ENCODE results near the gene CHCHD6.

CHCHD6 gene

DNA sequence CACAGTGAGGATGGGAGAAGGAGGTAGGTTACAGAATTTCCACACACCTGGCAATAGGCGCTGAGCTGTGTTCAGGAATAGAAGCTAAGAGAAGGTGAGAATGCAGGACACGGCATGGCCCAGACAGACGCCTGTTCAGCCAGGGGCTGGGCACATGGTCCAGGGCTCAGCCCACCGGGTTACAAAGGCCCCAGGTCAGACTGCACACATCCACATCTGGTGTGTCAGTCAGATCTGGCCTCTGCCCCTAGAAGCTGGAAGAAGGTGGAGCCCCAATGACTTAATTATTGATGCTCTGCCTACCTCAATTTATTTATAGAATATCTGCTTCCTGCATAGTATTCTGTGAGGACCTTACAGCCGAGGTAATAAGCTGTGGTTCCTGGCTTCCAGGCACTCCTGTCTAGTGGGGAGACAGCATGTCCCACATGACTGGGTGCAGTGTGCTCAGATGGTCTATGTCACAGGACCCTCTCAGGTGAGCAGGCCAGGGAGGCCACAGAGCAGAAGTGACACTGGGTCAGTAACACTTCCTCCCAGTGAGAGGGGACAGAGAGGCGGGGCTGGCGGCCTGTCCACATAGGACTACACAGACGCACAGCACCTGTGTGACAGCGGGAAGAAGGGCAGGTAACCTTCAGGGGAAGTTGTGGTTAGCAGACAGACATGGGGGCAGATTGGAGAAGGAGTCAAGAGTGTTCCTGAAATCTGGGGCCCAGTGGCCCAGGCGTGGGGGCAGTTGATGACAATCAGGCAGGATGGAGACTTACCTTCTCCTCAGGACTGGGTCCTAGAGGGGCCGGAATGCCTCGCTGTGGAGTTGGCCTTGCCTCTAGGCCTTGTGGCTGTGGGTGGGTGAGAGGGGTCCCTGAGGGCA, 240.3 kb downstream of the CHCHD6 start:
- no peaks in the 10 kb centered on the region for H3K9me3 ChIP-seq (ENCODE audit: control insufficient read depth, low read length)
- WGBS, 2 experiments: 94 to 96% methylated on average over 12 of the region's 12 CpGs
- no peaks in the 10 kb centered on the region for H3K27me3 ChIP-seq (ENCODE audit: control insufficient read depth, insufficient read depth, low read length, poor library complexity, severe bottlenecking)
- H3K4me3 ChIP-seq (ENCODE audit: insufficient read depth, low read depth, low read length): no peak overlapping the region
- peaks cover under 1% of the 10 kb centered on the region for H3K4me1 ChIP-seq (ENCODE audit: control insufficient read depth, insufficient read depth, low read length)
- H3K27ac ChIP-seq (ENCODE audit: insufficient read depth, low read depth, low read length, poor library complexity, severe bottlenecking): no peak overlapping the region
- no peaks in the 10 kb centered on the region for H3K36me3 ChIP-seq (ENCODE audit: control insufficient read depth, insufficient read depth, low read length)

DNA sequence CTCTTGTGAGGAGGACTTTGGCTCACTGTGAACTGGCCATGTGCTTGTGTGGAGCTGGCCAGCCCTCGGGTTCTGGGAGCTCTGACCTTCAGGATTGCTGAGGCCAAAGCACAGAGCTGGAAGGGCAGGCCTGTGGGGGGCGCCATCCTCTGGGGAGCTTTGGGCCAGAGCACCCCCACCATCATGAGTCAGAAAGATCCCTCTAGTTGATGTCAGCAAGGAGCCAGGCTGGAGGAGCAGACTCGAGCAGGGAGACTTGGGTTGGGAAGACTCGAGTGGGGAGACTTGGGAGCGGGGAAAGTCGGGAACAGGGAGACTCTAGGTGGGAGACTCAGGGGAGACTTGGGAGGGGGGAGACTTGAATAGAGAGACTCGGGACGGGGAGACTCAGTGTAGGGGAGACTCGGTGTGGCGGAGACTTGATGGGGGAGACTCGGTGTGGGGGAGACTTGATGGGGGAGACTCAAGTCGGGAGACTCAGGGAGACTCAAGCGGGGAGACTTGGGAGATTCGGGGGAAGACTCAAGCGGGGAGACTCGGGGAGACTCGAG, 241.2 kb downstream of the CHCHD6 start:
- H3K36me3 ChIP-seq (ENCODE audit: control insufficient read depth, insufficient read depth, low read length): no peaks in the 10 kb centered on the region
- H3K4me1 ChIP-seq (ENCODE audit: control insufficient read depth, insufficient read depth, low read length): no peaks in the 10 kb centered on the region
- H3K9me3 ChIP-seq (ENCODE audit: control insufficient read depth, low read length): no peaks in the 10 kb centered on the region
- 87 to 88% methylated on average over 17 of the region's 17 CpGs for WGBS, 2 experiments
- no peaks in the 10 kb centered on the region for H3K27me3 ChIP-seq (ENCODE audit: control insufficient read depth, insufficient read depth, low read length, poor library complexity, severe bottlenecking)
- no peak overlapping the region for H3K27ac ChIP-seq (ENCODE audit: insufficient read depth, low read depth, low read length, poor library complexity, severe bottlenecking)
- H3K4me3 ChIP-seq (ENCODE audit: insufficient read depth, low read depth, low read length): no peak overlapping the region

DNA sequence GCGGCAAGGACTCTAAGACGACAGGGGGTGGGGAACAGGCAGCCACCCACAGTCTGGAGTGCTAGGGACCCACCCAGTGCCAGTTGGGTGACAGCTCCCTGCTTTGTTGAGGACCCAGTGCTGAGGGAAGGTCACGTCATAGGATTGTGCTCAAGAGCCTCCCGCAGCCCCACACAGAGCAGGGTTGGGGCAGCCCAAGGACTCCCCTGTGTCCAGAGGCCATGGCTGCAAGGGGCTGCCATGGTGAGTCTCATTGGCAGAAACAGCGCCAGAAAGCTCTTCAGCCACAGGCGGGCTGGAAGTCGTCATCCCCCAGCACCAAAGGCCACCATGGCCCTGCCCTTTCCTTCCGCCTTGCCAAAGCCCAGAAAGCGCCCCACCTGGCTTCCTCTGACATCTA, 241.9 kb downstream of the CHCHD6 start:
- H3K9me3 ChIP-seq (ENCODE audit: control insufficient read depth, low read length): no peaks in the 10 kb centered on the region
- no peak overlapping the region for H3K4me3 ChIP-seq (ENCODE audit: insufficient read depth, low read depth, low read length)
- no peak overlapping the region for H3K27ac ChIP-seq (ENCODE audit: insufficient read depth, low read depth, low read length, poor library complexity, severe bottlenecking)
- no peaks in the 10 kb centered on the region for H3K4me1 ChIP-seq (ENCODE audit: control insufficient read depth, insufficient read depth, low read length)
- no peaks in the 10 kb centered on the region for H3K36me3 ChIP-seq (ENCODE audit: control insufficient read depth, insufficient read depth, low read length)
- 91 to 94% methylated on average over 9 of the region's 9 CpGs for WGBS, 2 experiments
- H3K27me3 ChIP-seq (ENCODE audit: control insufficient read depth, insufficient read depth, low read length, poor library complexity, severe bottlenecking): no peaks in the 10 kb centered on the region

GRCh38 chr3:126946405-126946804, 242.4 kb downstream of the CHCHD6 start:
- H3K9me3 ChIP-seq (ENCODE audit: control insufficient read depth, low read length): no peaks in the 10 kb centered on the region
- no peaks in the 10 kb centered on the region for H3K4me1 ChIP-seq (ENCODE audit: control insufficient read depth, insufficient read depth, low read length)
- H3K36me3 ChIP-seq (ENCODE audit: control insufficient read depth, insufficient read depth, low read length): no peaks in the 10 kb centered on the region
- H3K4me3 ChIP-seq (ENCODE audit: insufficient read depth, low read depth, low read length): no peak overlapping the region
- no peaks in the 10 kb centered on the region for H3K27me3 ChIP-seq (ENCODE audit: control insufficient read depth, insufficient read depth, low read length, poor library complexity, severe bottlenecking)
- WGBS, 2 experiments: 92% methylated on average over 11 of the region's 11 CpGs
- H3K27ac ChIP-seq (ENCODE audit: insufficient read depth, low read depth, low read length, poor library complexity, severe bottlenecking): no peak overlapping the region

- WGBS, 2 experiments: 85% methylated on average over 8 of the region's 8 CpGs
- Histone ChIP-seq H3K4me1 (ENCODE audit: control insufficient read depth, insufficient read depth, low read length) (no peaks in the 10 kb centered on the region), H3K9me3 (ENCODE audit: control insufficient read depth, low read length) (no peaks in the 10 kb centered on the region), H3K4me3 (ENCODE audit: insufficient read depth, low read depth, low read length) (no peak overlapping the region), H3K27me3 (ENCODE audit: control insufficient read depth, insufficient read depth, low read length, poor library complexity, severe bottlenecking) (no peaks in the 10 kb centered on the region), H3K36me3 (ENCODE audit: control insufficient read depth, insufficient read depth, low read length) (no peaks in the 10 kb centered on the region), H3K27ac (ENCODE audit: insufficient read depth, low read depth, low read length, poor library complexity, severe bottlenecking) (no peak overlapping the region)
Observed at GRCh38 chr3:126947429-126947828, 243.4 kb downstream of the CHCHD6 start.

DNA sequence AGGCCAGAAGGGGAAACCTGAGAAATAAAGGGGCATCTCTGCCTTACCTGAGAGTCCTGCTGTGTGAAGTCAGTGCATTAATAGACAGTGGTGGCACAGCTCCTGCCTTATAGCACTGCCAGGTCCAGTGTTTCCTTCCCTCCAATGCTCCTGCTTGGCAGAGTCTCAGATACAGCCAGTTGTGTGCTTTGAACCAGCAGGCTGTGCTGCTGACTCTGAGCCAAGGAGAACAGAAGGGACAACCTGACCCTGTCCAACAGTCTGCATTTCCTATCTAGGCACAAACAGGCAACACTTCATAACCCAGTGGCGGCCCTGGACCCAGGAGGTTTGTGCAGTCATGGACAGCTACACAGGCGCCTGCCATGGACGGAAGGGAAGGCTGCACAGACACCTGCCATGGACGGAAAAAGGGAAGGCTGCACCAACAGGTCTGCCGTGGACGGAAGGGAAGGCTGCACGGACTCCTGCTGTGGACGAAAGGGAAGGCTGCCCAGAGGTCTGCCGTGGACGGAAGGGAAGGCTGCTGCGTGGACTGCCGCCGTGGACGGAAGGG, 245.0 kb downstream of the CHCHD6 start:
- H3K27me3 ChIP-seq (ENCODE audit: control insufficient read depth, insufficient read depth, low read length, poor library complexity, severe bottlenecking): no peaks in the 10 kb centered on the region
- H3K4me1 ChIP-seq (ENCODE audit: control insufficient read depth, insufficient read depth, low read length): no peaks in the 10 kb centered on the region
- 92 to 93% methylated on average over 14 of the region's 14 CpGs for WGBS, 2 experiments
- no peak overlapping the region for H3K27ac ChIP-seq (ENCODE audit: insufficient read depth, low read depth, low read length, poor library complexity, severe bottlenecking)
- H3K9me3 ChIP-seq (ENCODE audit: control insufficient read depth, low read length): no peaks in the 10 kb centered on the region
- no peaks in the 10 kb centered on the region for H3K36me3 ChIP-seq (ENCODE audit: control insufficient read depth, insufficient read depth, low read length)
- no peak overlapping the region for H3K4me3 ChIP-seq (ENCODE audit: insufficient read depth, low read depth, low read length)

GRCh38 chr3:126951561-126951960, 247.5 kb downstream of the CHCHD6 start:
- Histone ChIP-seq H3K27ac (ENCODE audit: insufficient read depth, low read depth, low read length, poor library complexity, severe bottlenecking) (no peak overlapping the region), H3K4me3 (ENCODE audit: insufficient read depth, low read depth, low read length) (no peak overlapping the region), H3K36me3 (ENCODE audit: control insufficient read depth, insufficient read depth, low read length) (no peaks in the 10 kb centered on the region), H3K9me3 (ENCODE audit: control insufficient read depth, low read length) (no peaks in the 10 kb centered on the region), H3K4me1 (ENCODE audit: control insufficient read depth, insufficient read depth, low read length) (no peaks in the 10 kb centered on the region), H3K27me3 (ENCODE audit: control insufficient read depth, insufficient read depth, low read length, poor library complexity, severe bottlenecking) (no peaks in the 10 kb centered on the region)
- 95 to 96% methylated on average over 5 of the region's 5 CpGs for WGBS, 2 experiments

DNA sequence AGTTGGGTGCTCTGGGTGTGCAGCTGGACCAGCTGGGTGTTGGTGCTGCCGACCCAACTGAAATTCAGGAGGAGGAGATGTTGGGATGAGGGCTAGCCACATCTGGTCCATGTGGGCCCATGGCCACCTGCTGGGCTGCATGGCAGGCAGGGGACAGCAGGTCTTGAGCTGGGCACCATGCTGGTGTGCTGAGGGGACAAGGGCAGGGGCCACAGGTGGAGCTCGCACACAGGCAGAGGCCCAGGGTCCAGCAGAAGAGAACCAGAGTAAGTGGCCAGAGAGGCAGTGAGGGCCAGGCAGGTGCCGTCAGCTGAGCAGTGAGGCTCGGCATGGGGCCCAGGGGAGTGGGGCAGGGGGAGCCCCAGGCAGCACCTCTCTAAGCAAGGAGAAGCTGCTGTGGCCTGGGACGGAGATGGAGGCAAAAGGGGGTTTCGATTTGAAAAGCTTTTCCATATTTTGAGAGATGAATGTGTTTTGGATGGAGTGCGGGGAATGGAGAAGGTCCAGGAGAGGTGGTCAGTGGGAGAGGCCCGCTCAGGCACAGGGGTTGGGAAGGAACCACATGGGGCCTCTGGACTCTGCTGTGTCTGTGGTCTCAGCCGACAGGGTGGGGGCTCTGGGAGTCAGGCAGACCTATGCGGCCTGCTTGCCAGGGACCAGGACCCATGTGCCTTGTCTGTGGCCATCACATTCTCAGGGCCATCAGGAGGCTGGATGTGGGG, 248.4 kb downstream of the CHCHD6 start:
- no peaks in the 10 kb centered on the region for H3K4me1 ChIP-seq (ENCODE audit: control insufficient read depth, insufficient read depth, low read length)
- WGBS, 2 experiments: 94% methylated on average over 10 of the region's 10 CpGs
- H3K9me3 ChIP-seq (ENCODE audit: control insufficient read depth, low read length): no peaks in the 10 kb centered on the region
- H3K27ac ChIP-seq (ENCODE audit: insufficient read depth, low read depth, low read length, poor library complexity, severe bottlenecking): no peak overlapping the region
- H3K27me3 ChIP-seq (ENCODE audit: control insufficient read depth, insufficient read depth, low read length, poor library complexity, severe bottlenecking): no peaks in the 10 kb centered on the region
- H3K4me3 ChIP-seq (ENCODE audit: insufficient read depth, low read depth, low read length): no peak overlapping the region
- H3K36me3 ChIP-seq (ENCODE audit: control insufficient read depth, insufficient read depth, low read length): no peaks in the 10 kb centered on the region

DNA sequence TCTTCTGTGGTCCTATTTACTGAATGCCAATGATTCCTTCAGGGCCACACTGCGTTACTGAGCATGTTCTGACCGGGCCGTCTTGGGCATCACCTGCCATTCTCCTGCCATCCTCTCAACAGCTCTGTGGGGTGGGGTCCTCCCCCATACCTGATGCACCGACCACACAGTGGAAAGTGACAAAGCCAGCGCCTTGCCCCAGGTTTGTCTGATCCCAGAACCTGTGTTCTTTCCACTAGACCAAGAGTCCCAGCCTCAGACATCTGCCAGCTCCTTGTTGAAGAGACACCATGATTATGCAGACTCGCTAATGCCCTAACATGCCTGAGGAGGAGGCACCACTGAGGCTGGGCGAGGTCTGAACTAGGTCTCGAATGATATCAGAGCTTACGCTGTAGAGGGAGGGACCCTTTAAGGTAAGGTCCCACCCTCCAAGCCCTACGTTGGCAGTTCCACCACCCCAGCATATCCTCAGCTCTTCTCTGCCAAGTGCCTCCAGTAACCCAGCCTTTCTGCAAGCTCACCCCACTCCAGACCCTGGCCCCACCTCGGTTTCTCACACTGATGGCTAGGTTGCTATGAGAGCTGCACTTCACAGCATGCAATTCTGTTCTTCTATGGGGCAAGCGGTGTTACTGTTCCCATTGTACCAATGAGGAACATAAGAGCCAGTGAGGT, 249.1 kb downstream of the CHCHD6 start:
- Histone ChIP-seq H3K27ac (ENCODE audit: insufficient read depth, low read depth, low read length, poor library complexity, severe bottlenecking) (no peak overlapping the region), H3K36me3 (ENCODE audit: control insufficient read depth, insufficient read depth, low read length) (no peaks in the 10 kb centered on the region), H3K9me3 (ENCODE audit: control insufficient read depth, low read length) (no peaks in the 10 kb centered on the region), H3K4me3 (ENCODE audit: insufficient read depth, low read depth, low read length) (no peak overlapping the region), H3K27me3 (ENCODE audit: control insufficient read depth, insufficient read depth, low read length, poor library complexity, severe bottlenecking) (no peaks in the 10 kb centered on the region), H3K4me1 (ENCODE audit: control insufficient read depth, insufficient read depth, low read length) (no peaks in the 10 kb centered on the region)
- WGBS, 2 experiments: 92 to 94% methylated on average over 12 of the region's 12 CpGs

Measured in ectodermal cell (in vitro differentiated cells).